Measurements from ENCODE around the gene OS9. TPM values are rescaled to one million over a fixed set of nuclear protein-coding genes. Genes with fewer than 3 reads are reported as not detected.
A peak's percentile ranks its signal among the peaks of the same experiment; 100 is the strongest.

OS9 gene
- total RNA-seq, 2 experiments from 2014 or later: 108 to 112 TPM

- Histone ChIP-seq H3K9me3 (ENCODE audit: control insufficient read depth in 1 of 2, insufficient read depth in 1 of 2, low read length in 2 of 2) (peaks cover 0 to 12% of the 10 kb centered on the region in 2 experiments), H3K27ac (ENCODE audit: low read depth in 1 of 2, low read length in 2 of 2) (no peak overlapping the region), H3K4me1 (ENCODE audit: insufficient read depth, low read length) (peaks cover 10% of the 10 kb centered on the region), H3K36me3 (ENCODE audit: insufficient read depth, low read length) (peaks cover 59% of the 10 kb centered on the region), H3K27me3 (ENCODE audit: control insufficient read depth in 1 of 2, insufficient read depth in 2 of 2, low read length in 2 of 2) (no peaks in the 10 kb centered on the region), H3K4me3 (ENCODE audit: low read length) (no peak overlapping the region)
- CTCF ChIA-PET: no interaction called here
- H3K27me3 Mint-ChIP-seq: no peaks in the 10 kb centered on the region
- H3K9me3 Mint-ChIP-seq: no peaks in the 10 kb centered on the region
- intact Hi-C loops (cut with DNase I, micrococcal nuclease): no loop called here
- DNase-seq: peak in 2 of 14 experiments; percentile 29 to 31
- H3K27ac Mint-ChIP-seq: no peak overlapping the region
- no peak overlapping the region for H3K4me3 Mint-ChIP-seq
- TF ChIP-seq, protein P1, sequence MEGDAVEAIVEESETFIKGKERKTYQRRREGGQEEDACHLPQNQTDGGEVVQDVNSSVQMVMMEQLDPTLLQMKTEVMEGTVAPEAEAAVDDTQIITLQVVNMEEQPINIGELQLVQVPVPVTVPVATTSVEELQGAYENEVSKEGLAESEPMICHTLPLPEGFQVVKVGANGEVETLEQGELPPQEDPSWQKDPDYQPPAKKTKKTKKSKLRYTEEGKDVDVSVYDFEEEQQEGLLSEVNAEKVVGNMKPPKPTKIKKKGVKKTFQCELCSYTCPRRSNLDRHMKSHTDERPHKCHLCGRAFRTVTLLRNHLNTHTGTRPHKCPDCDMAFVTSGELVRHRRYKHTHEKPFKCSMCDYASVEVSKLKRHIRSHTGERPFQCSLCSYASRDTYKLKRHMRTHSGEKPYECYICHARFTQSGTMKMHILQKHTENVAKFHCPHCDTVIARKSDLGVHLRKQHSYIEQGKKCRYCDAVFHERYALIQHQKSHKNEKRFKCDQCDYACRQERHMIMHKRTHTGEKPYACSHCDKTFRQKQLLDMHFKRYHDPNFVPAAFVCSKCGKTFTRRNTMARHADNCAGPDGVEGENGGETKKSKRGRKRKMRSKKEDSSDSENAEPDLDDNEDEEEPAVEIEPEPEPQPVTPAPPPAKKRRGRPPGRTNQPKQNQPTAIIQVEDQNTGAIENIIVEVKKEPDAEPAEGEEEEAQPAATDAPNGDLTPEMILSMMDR (IDR thresholded peaks at IDR 0.05): no peak
- peaks cover 21% of the 10 kb centered on the region for H3K4me1 Mint-ChIP-seq (ENCODE audit: low read depth)
- ATAC-seq (ENCODE audit: poor library complexity): no peak
- peaks cover 73% of the 10 kb centered on the region for H3K36me3 Mint-ChIP-seq (ENCODE audit: low read depth)
- POLR2A ChIA-PET: interaction anchor here (0.9 kb wide), 1 partner anchor 14 kb away, joined by 3 read pairs; no protein-coding TSS in a partner anchor
These were observed 33.2 kb downstream of the OS9 start for GRCh38 chr12:57726884-57727757.

GRCh38 chr12:57727758-57728395, 33.9 kb downstream of the OS9 start:
- peaks cover 66% of the 10 kb centered on the region for H3K36me3 ChIP-seq (ENCODE audit: insufficient read depth, low read length)
- TF ChIP-seq, protein P1 (IDR thresholded peaks at IDR 0.05): no peak
- ATAC-seq (ENCODE audit: poor library complexity): no peak
- H3K9me3 ChIP-seq (ENCODE audit: control insufficient read depth in 1 of 2, insufficient read depth in 1 of 2, low read length in 2 of 2): peaks cover 0 to 12% of the 10 kb centered on the region in 2 experiments
- H3K4me3 ChIP-seq (ENCODE audit: low read length): no peak overlapping the region
- intact Hi-C loops (cut with DNase I, micrococcal nuclease): no loop called here
- CTCF ChIA-PET: no interaction called here
- H3K27me3 ChIP-seq (ENCODE audit: control insufficient read depth in 1 of 2, insufficient read depth in 2 of 2, low read length in 2 of 2): no peaks in the 10 kb centered on the region
- H3K4me3 Mint-ChIP-seq: no peak overlapping the region
- peak in 2 of 14 experiments; percentile 12 to 27 for DNase-seq
- peaks cover 10% of the 10 kb centered on the region for H3K4me1 ChIP-seq (ENCODE audit: insufficient read depth, low read length)
- no peaks in the 10 kb centered on the region for H3K9me3 Mint-ChIP-seq
- H3K36me3 Mint-ChIP-seq (ENCODE audit: low read depth): peaks cover 80% of the 10 kb centered on the region
- peaks cover 18% of the 10 kb centered on the region for H3K4me1 Mint-ChIP-seq (ENCODE audit: low read depth)
- no peak overlapping the region for H3K27ac ChIP-seq (ENCODE audit: low read depth in 1 of 2, low read length in 2 of 2)
- no peaks in the 10 kb centered on the region for H3K27me3 Mint-ChIP-seq
- no peak overlapping the region for H3K27ac Mint-ChIP-seq
- POLR2A ChIA-PET: no interaction called here

GRCh38 chr12:57729321-57729844, 35.5 kb downstream of the OS9 start:
- H3K27ac Mint-ChIP-seq: no peak overlapping the region
- no peak overlapping the region for H3K27ac ChIP-seq (ENCODE audit: low read depth in 1 of 2, low read length in 2 of 2)
- no peak for DNase-seq
- no peak overlapping the region for H3K4me3 ChIP-seq (ENCODE audit: low read length)
- H3K4me3 Mint-ChIP-seq: no peak overlapping the region
- no peaks in the 10 kb centered on the region for H3K27me3 ChIP-seq (ENCODE audit: control insufficient read depth in 1 of 2, insufficient read depth in 2 of 2, low read length in 2 of 2)
- no peaks in the 10 kb centered on the region for H3K9me3 Mint-ChIP-seq
- TF ChIP-seq, protein P1 (IDR thresholded peaks at IDR 0.05): no peak
- ChIA-PET POLR2A (no interaction called here), CTCF (no interaction called here)
- peaks cover 9% of the 10 kb centered on the region for H3K4me1 ChIP-seq (ENCODE audit: insufficient read depth, low read length)
- H3K36me3 Mint-ChIP-seq (ENCODE audit: low read depth): peaks cover 90% of the 10 kb centered on the region
- intact Hi-C loops (cut with DNase I, micrococcal nuclease): no loop called here
- H3K36me3 ChIP-seq (ENCODE audit: insufficient read depth, low read length): peaks cover 81% of the 10 kb centered on the region
- H3K27me3 Mint-ChIP-seq: no peaks in the 10 kb centered on the region
- H3K9me3 ChIP-seq (ENCODE audit: control insufficient read depth in 1 of 2, insufficient read depth in 1 of 2, low read length in 2 of 2): peaks cover 0 to 12% of the 10 kb centered on the region in 2 experiments
- no peak for ATAC-seq (ENCODE audit: poor library complexity)
- peaks cover 6% of the 10 kb centered on the region for H3K4me1 Mint-ChIP-seq (ENCODE audit: low read depth)
